BJ (cell line): ENCODE results near the gene USE1. TPM values are rescaled to one million over a fixed set of nuclear protein-coding genes. Genes with fewer than 3 reads are reported as not detected.

Experiments used
- CTCF ChIA-PET: fragments of 350-600 bp; formaldehyde crosslinking; extraction: SDS; loops from one replicate; lab custom pipeline; 2021; ENCODE audit warnings: antibody characterized with exemption, inconsistent platforms; lab: Yijun Ruan, JAX
- POLR2A ChIA-PET: fragments of 300-600 bp; sonication (Branson Sonifier 250); formaldehyde crosslinking; extraction: SDS; loops from one replicate; lab custom pipeline; 2021; ENCODE audit warnings: antibody characterized with exemption; lab: Charles Lee
- DNase-seq: peaks from one replicate; pipeline ENCODE4 v3.0.0-alpha.2; 2011; ENCODE audit warnings: low read depth
- H3K27me3 ChIP-seq: 2 replicates; pipeline ENCODE4 v1.6.0; 2011; ENCODE audit warnings: low read length; ENCODE audit not compliant: control insufficient read depth, insufficient read depth
- H3K36me3 ChIP-seq: 2 replicates; pipeline ENCODE4 v1.5.1; 2011; ENCODE audit warnings: low read length; ENCODE audit not compliant: control insufficient read depth, insufficient read depth
- H3K4me3 ChIP-seq: 2 replicates; pipeline ENCODE4 v1.5.1; 2011; ENCODE audit warnings: low read depth, mild to moderate bottlenecking, control low read depth, low read length
- polyA plus RNA-seq: library from polyadenylated mRNA; depleted of rRNA; stranded (reverse); fragments of >200 nt; gene quantifications from 2 replicates; pipeline ENCODE4 v1.2.3, GENCODE V29; 2011
- TF ChIP-seq, protein P1 (sequence below): IDR thresholded peaks from 2 replicates; pipeline ENCODE4 v1.5.1; 2011; ENCODE audit warnings: low read depth, mild to moderate bottlenecking, control low read depth, inconsistent platforms, low read length, moderate library complexity; ENCODE audit not compliant: insufficient read depth

The USE1 gene
- polyA plus RNA-seq, 1 experiment, result 29.7 TPM

DNA sequence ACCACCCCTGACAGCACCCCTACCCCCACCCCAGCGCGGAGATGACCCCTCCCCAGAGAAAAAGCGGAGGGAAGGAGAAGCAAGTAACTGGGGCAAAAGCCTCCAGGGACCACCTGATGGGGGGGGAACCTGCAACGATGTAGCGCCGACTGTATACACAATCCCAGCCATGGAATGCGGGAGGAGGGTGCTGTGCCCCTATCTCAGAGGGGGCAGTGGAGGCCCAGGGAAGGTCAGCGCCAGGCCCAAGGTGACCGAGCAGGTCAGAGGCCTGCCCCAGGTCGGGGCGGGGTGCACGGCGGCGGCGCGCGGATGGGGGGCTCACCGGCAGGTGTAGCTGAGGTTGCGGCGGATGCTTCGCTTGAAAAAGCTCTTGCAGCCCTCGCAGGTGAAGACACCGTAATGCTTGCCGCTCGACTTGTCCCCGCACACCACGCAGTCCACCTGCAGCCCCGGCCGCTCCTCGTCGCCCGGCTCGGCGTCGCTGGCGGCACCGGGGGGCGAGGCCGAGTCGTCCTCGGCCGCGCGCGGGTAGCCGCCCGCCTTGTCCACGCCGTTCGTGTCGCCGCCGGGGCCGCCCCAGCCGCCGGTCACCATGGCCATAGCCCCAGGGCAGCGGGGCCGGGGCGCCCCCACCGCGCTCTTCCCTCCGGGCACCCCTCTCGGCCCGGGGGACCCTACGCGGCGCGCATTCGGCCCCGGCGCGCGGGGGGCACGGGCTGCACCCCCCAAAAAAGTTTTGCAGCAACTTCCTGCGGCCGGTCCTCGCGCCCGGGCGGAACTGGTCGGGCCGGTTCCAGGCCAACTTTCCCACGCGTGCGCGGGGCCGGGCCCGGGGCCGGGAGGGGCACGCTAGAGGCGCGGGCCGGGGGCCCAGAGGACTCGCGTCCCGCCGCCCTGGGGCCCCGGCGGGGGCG is 29.7 kb downstream of the USE1 start:
- Histone ChIP-seq H3K27me3 (no peaks in the 10 kb centered on the region), H3K4me3 (peak overlapping the region; percentile 96), H3K36me3 (peaks cover 6% of the 10 kb centered on the region)
- CTCF ChIA-PET, result interaction anchor here (0.8 to 2.3 kb wide), 3 partner anchors 9 to 39 kb away, joined by 3 to 14 read pairs (median 4); no protein-coding TSS in a partner anchor
- POLR2A ChIA-PET, result no interaction called here
- TF ChIP-seq, protein P1, sequence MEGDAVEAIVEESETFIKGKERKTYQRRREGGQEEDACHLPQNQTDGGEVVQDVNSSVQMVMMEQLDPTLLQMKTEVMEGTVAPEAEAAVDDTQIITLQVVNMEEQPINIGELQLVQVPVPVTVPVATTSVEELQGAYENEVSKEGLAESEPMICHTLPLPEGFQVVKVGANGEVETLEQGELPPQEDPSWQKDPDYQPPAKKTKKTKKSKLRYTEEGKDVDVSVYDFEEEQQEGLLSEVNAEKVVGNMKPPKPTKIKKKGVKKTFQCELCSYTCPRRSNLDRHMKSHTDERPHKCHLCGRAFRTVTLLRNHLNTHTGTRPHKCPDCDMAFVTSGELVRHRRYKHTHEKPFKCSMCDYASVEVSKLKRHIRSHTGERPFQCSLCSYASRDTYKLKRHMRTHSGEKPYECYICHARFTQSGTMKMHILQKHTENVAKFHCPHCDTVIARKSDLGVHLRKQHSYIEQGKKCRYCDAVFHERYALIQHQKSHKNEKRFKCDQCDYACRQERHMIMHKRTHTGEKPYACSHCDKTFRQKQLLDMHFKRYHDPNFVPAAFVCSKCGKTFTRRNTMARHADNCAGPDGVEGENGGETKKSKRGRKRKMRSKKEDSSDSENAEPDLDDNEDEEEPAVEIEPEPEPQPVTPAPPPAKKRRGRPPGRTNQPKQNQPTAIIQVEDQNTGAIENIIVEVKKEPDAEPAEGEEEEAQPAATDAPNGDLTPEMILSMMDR, result no peak
- no peak for DNase-seq

DNA sequence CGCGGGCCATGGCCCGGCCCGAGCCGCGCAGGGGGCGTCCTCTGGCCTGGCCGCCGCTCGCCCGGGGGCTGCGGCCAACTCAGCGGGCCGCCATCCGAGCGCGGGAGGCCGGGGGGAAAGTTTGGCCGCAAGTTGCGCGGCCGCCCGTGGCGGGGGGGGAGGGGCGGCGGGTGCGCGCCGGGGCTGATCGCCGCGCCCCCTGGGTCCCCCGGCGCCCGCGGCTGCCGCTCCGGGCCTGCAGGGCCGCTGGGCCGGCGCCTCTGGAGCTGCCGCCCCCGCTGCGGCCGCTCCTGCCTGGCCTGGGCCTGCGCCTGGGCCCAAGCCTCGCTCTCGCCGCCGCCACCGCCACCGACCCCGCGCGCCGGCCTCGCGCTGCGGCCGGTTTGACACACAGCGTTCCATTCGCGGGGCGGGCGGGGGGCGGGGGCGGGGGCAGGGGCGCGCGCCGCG is 30.4 kb downstream of the USE1 start, which contains the start of gene NR2F6:
Gene NR2F6, minus strand, starts transcription at position 385 of the 450 bp plus-strand sequence. CDS start 699 bp downstream, outside the sequence.
- TF ChIP-seq, protein P1, result no peak
- POLR2A ChIA-PET, result no interaction called here
- CTCF ChIA-PET, result no interaction called here
- no peak for DNase-seq
- no peaks in the 10 kb centered on the region for H3K36me3 ChIP-seq
- H3K4me3 ChIP-seq, result peak within 1 kb of the TSS; percentile 96
- H3K27me3 ChIP-seq, result no peaks in the 10 kb centered on the region

DNA sequence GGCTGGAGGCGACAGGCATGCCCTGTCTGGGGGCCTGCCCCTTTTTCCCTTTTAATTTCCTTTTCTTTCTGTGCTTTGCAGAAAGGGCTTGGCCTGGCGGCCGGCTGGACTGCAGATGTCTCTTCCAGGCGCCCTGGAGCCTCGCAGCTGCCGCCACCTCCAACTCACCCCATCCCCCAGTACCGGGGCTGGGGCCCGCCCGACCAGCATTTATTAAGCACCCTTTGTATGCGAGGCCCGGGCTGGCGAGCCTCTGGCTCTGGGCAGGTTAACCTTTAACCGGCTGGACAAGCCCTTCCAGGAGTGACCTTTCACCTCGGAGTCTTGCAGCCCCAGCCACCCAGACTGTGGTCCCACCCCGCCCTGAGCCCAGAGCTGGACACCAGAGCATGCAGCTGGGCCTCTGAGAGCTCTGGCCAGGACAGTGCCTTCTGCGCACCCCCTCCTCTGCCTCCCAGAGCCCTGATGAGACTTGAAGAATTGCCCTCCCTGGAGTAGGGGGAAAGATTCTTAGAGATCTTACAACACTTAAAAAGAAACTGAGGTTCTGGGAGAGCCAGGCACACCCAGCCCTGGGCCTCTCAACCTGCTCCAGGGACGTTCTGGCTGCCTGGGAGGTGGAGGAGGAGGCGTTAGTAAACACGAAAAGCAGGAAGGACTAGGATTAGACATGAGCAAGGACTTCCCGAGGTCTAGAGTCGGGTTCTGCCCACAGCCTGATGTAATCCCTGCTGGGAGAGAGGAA is 31.7 kb downstream of the USE1 start:
- no peak for DNase-seq
- ChIA-PET CTCF (interaction anchor here (1.0 kb wide), 1 partner anchor 14 kb away, joined by 3 read pairs; no protein-coding TSS in a partner anchor), POLR2A (no interaction called here)
- Histone ChIP-seq H3K27me3 (no peaks in the 10 kb centered on the region), H3K4me3 (no peak overlapping the region; the same call in 1 of the 2 replicates), H3K36me3 (no peaks in the 10 kb centered on the region)
- TF ChIP-seq, protein P1, result no peak

DNA sequence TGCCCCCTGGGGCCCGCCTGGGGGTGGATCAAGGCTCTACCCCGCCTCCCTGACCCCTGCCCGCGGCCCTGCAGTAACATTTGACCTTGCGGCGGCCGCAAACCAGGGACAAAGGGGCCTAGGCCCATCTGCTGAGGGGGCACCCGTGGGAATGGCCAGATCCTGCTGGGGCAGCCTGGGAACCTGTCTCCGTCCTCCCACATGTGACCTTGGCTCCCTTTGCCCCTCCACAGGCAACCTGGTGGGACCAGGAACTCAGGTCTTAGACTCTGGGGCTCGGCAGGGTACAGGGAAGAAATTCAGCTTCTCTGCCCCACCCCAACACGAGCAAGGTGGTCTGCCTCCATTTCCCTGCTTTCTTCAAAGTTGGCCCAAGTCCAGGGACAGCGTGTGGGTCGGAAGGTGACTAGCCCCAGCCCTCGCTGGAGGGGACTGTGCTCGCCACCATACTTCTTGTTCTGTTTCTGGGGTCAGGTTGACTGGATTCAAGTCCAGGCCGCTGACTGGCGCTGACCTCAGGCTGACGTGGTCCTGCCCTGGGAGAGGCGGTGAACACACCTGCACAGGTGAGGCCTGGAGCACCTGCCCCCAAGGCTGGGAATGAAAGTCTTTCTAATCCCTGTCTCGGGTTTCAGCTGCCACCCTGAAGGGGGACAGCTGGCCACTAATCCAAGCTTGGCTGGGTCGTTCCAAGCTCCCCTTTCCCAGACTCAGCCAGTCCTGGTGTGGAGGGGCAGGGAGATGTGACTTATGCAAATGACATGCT is 33.0 kb downstream of the USE1 start:
- POLR2A ChIA-PET, result no interaction called here

More for the DNA sequence above, 33.0 kb downstream of the USE1 start:
- CTCF ChIA-PET, result interaction anchor here (0.6 to 2.4 kb wide), 5 partner anchors 10 to 47 kb away, joined by 3 to 18 read pairs (median 3); no protein-coding TSS in a partner anchor
- no peak for DNase-seq
- no peaks in the 10 kb centered on the region for H3K27me3 ChIP-seq
- no peak overlapping the region for H3K4me3 ChIP-seq
- TF ChIP-seq, protein P1, result no peak
- no peaks in the 10 kb centered on the region for H3K36me3 ChIP-seq
